ENCODE data around the gene NEAT1. TPM values are rescaled to one million over a fixed set of nuclear protein-coding genes. Genes with fewer than 3 reads are reported as not detected.

The NEAT1 gene
- total RNA-seq, 2 donors from 2014 or later: 110 to 1,326 TPM

GRCh38 chr11:65400307-65401072 is 22.1 kb upstream of the NEAT1 start:
- no peaks in the 10 kb centered on the region for H3K27me3 ChIP-seq (replicated peaks; ENCODE audit: insufficient read depth)
- no peaks in the 10 kb centered on the region for H3K4me1 ChIP-seq (replicated peaks)
- H3K27ac ChIP-seq: no peak overlapping the region
- H3K36me3 ChIP-seq: peaks cover 0 to 22% of the 10 kb centered on the region in 2 donors
- no peak for TF ChIP-seq POLR2A (IDR thresholded peaks at IDR 0.05)
- TF ChIP-seq POLR2AphosphoS5 (IDR thresholded peaks at IDR 0.05): no peak
- TF ChIP-seq CTCF (IDR thresholded peaks at IDR 0.05): no peak
- DNase-seq (ENCODE audit: low spot score): no peak
- H3K9me3 ChIP-seq: no peaks in the 10 kb centered on the region
- WGBS: 82% methylated on average over 17 of the region's 17 CpGs
- H3K4me3 ChIP-seq: no peak overlapping the region
- intact Hi-C loops (cut with DNase I): no loop called here

- Histone ChIP-seq H3K4me1 (replicated peaks) (no peaks in the 10 kb centered on the region), H3K27ac (no peak overlapping the region), H3K36me3 (peaks cover 0 to 22% of the 10 kb centered on the region in 2 donors), H3K27me3 (replicated peaks; ENCODE audit: insufficient read depth) (no peaks in the 10 kb centered on the region), H3K4me3 (no peak overlapping the region), H3K9me3 (no peaks in the 10 kb centered on the region)
- WGBS: 71% methylated on average over 14 of the region's 16 CpGs
- intact Hi-C loops (cut with DNase I): no loop called here
- TF ChIP-seq POLR2A (IDR thresholded peaks at IDR 0.05) (no peak), CTCF (IDR thresholded peaks at IDR 0.05) (no peak), POLR2AphosphoS5 (IDR thresholded peaks at IDR 0.05) (no peak)
- no peak for DNase-seq (ENCODE audit: low spot score)
These were observed 21.4 kb upstream of the NEAT1 start for GRCh38 chr11:65401073-65401802.

- Histone ChIP-seq H3K27me3 (replicated peaks; ENCODE audit: insufficient read depth) (no peaks in the 10 kb centered on the region), H3K9me3 (no peaks in the 10 kb centered on the region), H3K27ac (no peak overlapping the region), H3K4me1 (replicated peaks) (no peaks in the 10 kb centered on the region), H3K36me3 (peaks cover 0 to 22% of the 10 kb centered on the region in 2 donors), H3K4me3 (no peak overlapping the region)
- WGBS: 68% methylated on average over 10 of the region's 10 CpGs
- no peak for TF ChIP-seq POLR2A (IDR thresholded peaks at IDR 0.05)
- no peak for TF ChIP-seq POLR2AphosphoS5 (IDR thresholded peaks at IDR 0.05)
- no peak for TF ChIP-seq CTCF (IDR thresholded peaks at IDR 0.05)
- intact Hi-C loops (cut with DNase I): no loop called here
- DNase-seq (ENCODE audit: low spot score): no peak
These were observed 20.8 kb upstream of the NEAT1 start for GRCh38 chr11:65401803-65402248.

- 90% methylated on average over 2 of the region's 2 CpGs for WGBS
- TF ChIP-seq CTCF (IDR thresholded peaks at IDR 0.05): no peak
- TF ChIP-seq POLR2AphosphoS5 (IDR thresholded peaks at IDR 0.05): no peak
- no peak for TF ChIP-seq POLR2A (IDR thresholded peaks at IDR 0.05)
- Histone ChIP-seq H3K4me1 (replicated peaks) (no peaks in the 10 kb centered on the region), H3K4me3 (no peak overlapping the region), H3K36me3 (peaks cover 0 to 22% of the 10 kb centered on the region in 2 donors), H3K27ac (no peak overlapping the region), H3K27me3 (replicated peaks; ENCODE audit: insufficient read depth) (no peaks in the 10 kb centered on the region), H3K9me3 (no peaks in the 10 kb centered on the region)
- intact Hi-C loops (cut with DNase I): no loop called here
- DNase-seq (ENCODE audit: low spot score): no peak
These were observed 19.8 kb upstream of the NEAT1 start for GRCh38 chr11:65402790-65403189.
